ENCODE results near the gene CLDND1.

DNA sequence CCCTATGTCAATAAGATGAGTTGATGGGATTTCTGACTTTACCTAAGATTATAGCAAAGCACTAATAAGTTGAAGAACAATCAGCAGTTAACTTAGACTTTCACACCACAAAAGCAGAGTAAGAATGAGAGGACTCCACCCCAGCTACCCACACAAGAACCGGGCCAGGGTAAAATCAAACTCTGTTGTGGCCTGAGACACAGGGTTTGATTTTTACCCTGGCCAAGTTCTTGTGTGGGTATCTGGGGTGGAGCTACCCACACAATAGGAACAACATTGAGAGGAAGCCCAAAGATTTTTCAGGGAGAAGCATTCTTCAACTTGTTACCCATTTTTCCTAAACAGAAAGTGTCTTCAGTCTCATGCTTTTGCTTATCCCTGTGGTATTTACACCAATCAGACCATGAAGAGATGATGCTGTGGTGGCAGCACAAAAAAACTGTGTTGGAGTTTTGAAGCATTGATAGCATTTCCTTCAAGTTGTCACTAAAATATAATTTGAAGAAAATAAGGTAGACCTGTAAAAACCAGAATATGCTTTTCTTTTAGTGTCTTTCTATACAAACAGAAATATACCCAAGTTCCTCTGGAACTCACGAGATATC lies 45.1 kb upstream of the CLDND1 start:
- TF ChIP-seq CTCF (IDR thresholded peaks at IDR 0.05) (no peak), EP300 (IDR thresholded peaks at IDR 0.05) (no peak)

Measured in upper lobe of left lung (tissue), 4 donors.